HepG2 (cell line): ENCODE results near the gene ATOH8. TPM values are rescaled to one million over a fixed set of nuclear protein-coding genes. Genes with fewer than 3 reads are reported as not detected.

Source experiments
- ATAC-seq: fragments of 200-7000 bp; cut with Tn5 transposase; 3 replicates; pipeline ENCODE4 v1.9.1; 2020; ENCODE audit warnings: mild to moderate bottlenecking, moderate library complexity
- BruUV-seq: library from RNA; stranded (reverse); fragments of 400-500 nt; replicated peaks from 2 replicates; lab custom pipeline; 2021; lab: Mats Ljungman, UMichigan
- CTCF ChIA-PET: fragments of 300-600 bp; formaldehyde crosslinking; extraction: SDS; loops from one replicate; lab custom pipeline; 2021; ENCODE audit warnings: low total read pairs, inconsistent platforms, low intra/inter-chr PET ratio; lab: Yijun Ruan, JAX
- POLR2A ChIA-PET: fragments of 350-600 bp; sonication (Branson Sonifier 250); formaldehyde crosslinking; loops from one replicate; lab custom pipeline; 2020; ENCODE audit warnings: antibody characterized with exemption, inconsistent platforms; lab: Yijun Ruan, JAX
- DNase-seq: peaks from one replicate; pipeline ENCODE4 v3.0.0-alpha.2; 2015; ENCODE audit warnings: low spot score
- FAIRE-seq: peaks from 3 replicates; lab custom pipeline; 2011; peaks lifted over from hg19 to GRCh38; lab: Jason Lieb, UNC
- H2AFZ ChIP-seq: one replicate; pipeline ENCODE4 v1.6.1; 2011; ENCODE audit warnings: low read length, inconsistent platforms
- H3K27ac ChIP-seq: fragments of 300-600 bp; 3 replicates; pipeline ENCODE4 v1.8.0; 2011; ENCODE audit warnings: mixed run types, mild to moderate bottlenecking, mixed read lengths, low read length, inconsistent platforms; ENCODE audit not compliant: insufficient read depth; ENCODE audit errors: extremely low read length
- H3K27me3 ChIP-seq, 2 experiments: fragments of 200-600 bp in 1 of 2; 2 replicates in 1 of 2; 3 replicates in 1 of 2; pipeline versions ENCODE4 v1.6.0 to v1.8.0; 2011; ENCODE audit warnings: low read length in 2 of 2, mild to moderate bottlenecking in 2 of 2, moderate library complexity in 2 of 2, inconsistent platforms in 1 of 2; ENCODE audit not compliant: insufficient read depth in 2 of 2, control insufficient read depth in 1 of 2
- H3K36me3 ChIP-seq, 2 experiments: fragments of 200-600 bp in 1 of 2; replicated peaks in 1 of 2; 2 replicates in 1 of 2; 3 replicates in 1 of 2; pipeline versions ENCODE4 v1.5.1 to v1.8.0; 2011; ENCODE audit warnings: low read length in 2 of 2, inconsistent platforms in 1 of 2; ENCODE audit not compliant: insufficient read depth in 2 of 2, control insufficient read depth in 1 of 2
- H3K4me1 ChIP-seq: 2 replicates; pipeline ENCODE4 v1.5.1; 2012; ENCODE audit warnings: low read length, inconsistent platforms; ENCODE audit not compliant: insufficient read depth
- H3K4me2 ChIP-seq: 2 replicates; pipeline ENCODE4 v1.6.0; 2011; ENCODE audit warnings: low read depth, low read length, inconsistent platforms
- H3K4me3 ChIP-seq, 3 experiments: fragments of 200-600 bp in 1 of 3; sonication (generic), shearing (Covaris generic) in 1 of 3; replicated peaks in 1 of 3; 2 replicates each; pipeline ENCODE4 v1.5.1; 2011 to 2016; ENCODE audit warnings: low read length in 3 of 3, inconsistent platforms in 2 of 3, low read depth in 2 of 3, mild to moderate bottlenecking in 2 of 3, control low read depth in 1 of 3, mixed read lengths in 1 of 3; ENCODE audit not compliant: insufficient read depth in 1 of 3
- H3K79me2 ChIP-seq: one replicate; pipeline ENCODE4 v1.6.1; 2011; ENCODE audit warnings: low read length, inconsistent platforms; ENCODE audit not compliant: insufficient read depth
- H3K9ac ChIP-seq: 2 replicates; pipeline ENCODE4 v1.6.0; 2011; ENCODE audit warnings: mild to moderate bottlenecking, low read depth, low read length, inconsistent platforms; ENCODE audit not compliant: insufficient read depth
- H3K9me3 ChIP-seq: 2 replicates; pipeline ENCODE4 v1.5.1; 2012; ENCODE audit warnings: mild to moderate bottlenecking, low read length
- H4K20me1 ChIP-seq: 2 replicates; pipeline ENCODE4 v1.6.0; 2011; ENCODE audit warnings: inconsistent platforms, mild to moderate bottlenecking, low read length, moderate library complexity; ENCODE audit not compliant: insufficient read depth
- CHD4 ChIP-seq: fragments of 200-600 bp; sonication (generic); IDR thresholded peaks from 2 replicates; pipeline ENCODE4 v1.7.0; 2017; ENCODE audit warnings: mild to moderate bottlenecking, low read length, borderline replicate concordance
- FOXP1 ChIP-seq, 2 experiments: fragments of 450-650 bp in 1 of 2; IDR thresholded peaks; 2 replicates each; pipeline ENCODE4 v1.6.1; 2017 to 2018; ENCODE audit warnings: antibody characterized with exemption in 1 of 2
- GTF2F1 ChIP-seq: fragments of 150-350 bp; IDR thresholded peaks from 2 replicates; pipeline ENCODE4 v1.6.1; 2014; ENCODE audit warnings: low read length
- HMG20A ChIP-seq: IDR thresholded peaks from 2 replicates; pipeline ENCODE4 v1.6.1; 2016; ENCODE audit warnings: borderline replicate concordance
- JDP2 ChIP-seq: sonication (generic); formaldehyde crosslinking; IDR thresholded peaks from 2 replicates; pipeline ENCODE4 v1.8.1; 2022; ENCODE audit warnings: missing genetic modification reagents, borderline replicate concordance
- MED13 ChIP-seq: sonication (generic); formaldehyde crosslinking; IDR thresholded peaks from 2 replicates; pipeline ENCODE4 v1.5.0; 2020; ENCODE audit warnings: missing genetic modification reagents
- NR2C2 ChIP-seq: sonication (generic); formaldehyde crosslinking; IDR thresholded peaks from 2 replicates; pipeline ENCODE4 v1.4.0; 2020; ENCODE audit warnings: missing genetic modification reagents, mild to moderate bottlenecking, moderate library complexity, borderline replicate concordance
- SNRNP70 ChIP-seq: fragments of 200-400 bp; formaldehyde crosslinking; IDR thresholded peaks from 2 replicates; pipeline ENCODE4 v1.6.1; 2017; ENCODE audit warnings: mild to moderate bottlenecking, low read depth, low read length, moderate library complexity
- U2AF1 ChIP-seq: fragments of 200-400 bp; formaldehyde crosslinking; optimal IDR thresholded peaks from 2 replicates; pipeline ENCODE3; 2017; ENCODE audit warnings: mild to moderate bottlenecking, low read depth, low read length
- ZFP37 ChIP-seq: sonication (generic); formaldehyde crosslinking; IDR thresholded peaks from 2 replicates; pipeline ENCODE4 v1.4.0; 2020; ENCODE audit warnings: missing genetic modification reagents, borderline replicate concordance
- ZNF337 ChIP-seq: sonication (generic); formaldehyde crosslinking; IDR thresholded peaks from 2 replicates; pipeline ENCODE4 v1.5.1; 2020; ENCODE audit warnings: missing genetic modification reagents, low read depth, mild to moderate bottlenecking, borderline replicate concordance
- ZNF496 ChIP-seq: sonication (generic); formaldehyde crosslinking; IDR thresholded peaks from 2 replicates; pipeline ENCODE4 v1.8.1; 2023; ENCODE audit warnings: mild to moderate bottlenecking, moderate library complexity, missing genetic modification reagents; ENCODE audit not compliant: insufficient replicate concordance
- ZNF567 ChIP-seq: sonication (generic); formaldehyde crosslinking; IDR thresholded peaks from 2 replicates; pipeline ENCODE4 v1.8.1; 2023; ENCODE audit warnings: mild to moderate bottlenecking, missing genetic modification reagents, borderline replicate concordance
- ZNF569 ChIP-seq: sonication (generic); formaldehyde crosslinking; IDR thresholded peaks from 2 replicates; pipeline ENCODE4 v1.5.0; 2020; ENCODE audit warnings: mild to moderate bottlenecking, missing genetic modification reagents, moderate library complexity, borderline replicate concordance
- WGBS: methylation state at CpG from one replicate; pipeline ENCODE4 v1.1.6; 2017; ENCODE audit warnings: low lambda C conversion rate; 5-methylcytosine and 5-hydroxymethylcytosine counted together
- in situ Hi-C: cut with HindIII; loops from 2 replicates; pipeline ENCODE4 v1.10.0; 2017; ENCODE audit warnings: low pct_unique_long_range_greater_than_20kb; ENCODE audit not compliant: extremely low pct_ligation_motif_present
- intact Hi-C: fragments of 100-400 bp; cut with micrococcal nuclease; formaldehyde crosslinking; loops from one replicate; pipeline ENCODE4 v1.10.0; 2022; ENCODE audit not compliant: unreplicated experiment
- polyA plus RNA-seq, 8 experiments: library from polyadenylated mRNA; depleted of rRNA in 3 of 8; stranded (reverse) in 7 of 8; unstranded in 1 of 8; fragments of >200 nt; fragmentation: Illumina TruSeq in 4 of 8; extraction: Trizol in 4 of 8; gene quantifications; 2 replicates each; pipeline versions ENCODE4 v1.2.1 to v1.2.3, GENCODE V29; 2011 to 2016; ENCODE audit warnings: low read depth in 4 of 8, missing spikeins in 1 of 8, mixed read lengths in 1 of 8; ENCODE audit not compliant: insufficient read depth in 1 of 8
- total RNA-seq, 5 experiments: library from RNA; depleted of rRNA; stranded (reverse); fragments of >200 nt; fragmentation: Illumina TruSeq; extraction: Trizol; gene quantifications; 2 replicates each; pipeline ENCODE4 v1.2.3, GENCODE V29; 2016; ENCODE audit warnings: low read depth in 1 of 5
- TF ChIP-seq, protein P1 (sequence below): conservative IDR thresholded peaks from 2 replicates; pipeline ENCODE4 v1.6.1; 2018; ENCODE audit warnings: missing genetic modification reagents
- TF ChIP-seq, protein P2 (sequence below): sonication (generic); formaldehyde crosslinking; IDR thresholded peaks from 2 replicates; pipeline ENCODE4 v1.4.0; 2020; ENCODE audit warnings: mild to moderate bottlenecking, missing genetic modification reagents
- TF ChIP-seq, protein P3 (sequence below): sonication (generic); formaldehyde crosslinking; IDR thresholded peaks from 2 replicates; pipeline ENCODE4 v1.5.0; 2020; ENCODE audit warnings: mild to moderate bottlenecking, missing genetic modification reagents

The ATOH8 gene
- total and polyA plus RNA-seq, 2 of the 13 experiments (the other 11 are each of a cell fraction or from before 2014, with no cell fraction given) = 0.13 to 0.61 TPM

DNA sequence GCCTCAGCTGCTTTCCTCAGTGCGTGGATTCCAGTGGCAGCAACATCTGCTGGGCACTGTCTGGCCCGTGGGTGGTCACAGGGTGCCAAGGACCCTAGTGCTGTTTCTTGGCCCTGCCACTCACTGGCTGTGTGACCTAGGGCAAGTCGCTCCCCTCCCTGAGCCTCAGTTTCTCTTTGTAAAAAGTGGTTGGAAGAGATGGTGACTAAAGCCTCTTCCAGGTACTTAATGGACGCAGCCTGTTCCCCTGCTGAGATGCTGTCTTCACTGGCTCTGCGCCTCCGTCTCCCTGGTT is 42.2 kb downstream of the ATOH8 start:
- no peak overlapping the region for H3K27ac ChIP-seq
- H3K4me2 ChIP-seq = no peak overlapping the region
- in situ Hi-C loops = no loop called here
- H3K9ac ChIP-seq = no peak overlapping the region
- H4K20me1 ChIP-seq = no peaks in the 10 kb centered on the region
- ChIA-PET CTCF (interaction anchor here (0.8 kb wide), 1 partner anchor 46 kb away, joined by 3 read pairs; no protein-coding TSS in a partner anchor), POLR2A (interaction anchor here (2.0 kb wide), 1 partner anchor 24 kb away, joined by 9 read pairs; no protein-coding TSS in a partner anchor)
- H3K27me3 ChIP-seq = no peaks in the 10 kb centered on the region; a peak in 1 of 5 replicates
- no peaks in the 10 kb centered on the region for H3K79me2 ChIP-seq
- FAIRE-seq (no peak), ATAC-seq (no peak), DNase-seq (no peak)
- no peaks in the 10 kb centered on the region for H3K36me3 ChIP-seq
- TF ChIP-seq HMG20A (CRISPR knock-in tag) = no peak
- TF ChIP-seq, protein P1, sequence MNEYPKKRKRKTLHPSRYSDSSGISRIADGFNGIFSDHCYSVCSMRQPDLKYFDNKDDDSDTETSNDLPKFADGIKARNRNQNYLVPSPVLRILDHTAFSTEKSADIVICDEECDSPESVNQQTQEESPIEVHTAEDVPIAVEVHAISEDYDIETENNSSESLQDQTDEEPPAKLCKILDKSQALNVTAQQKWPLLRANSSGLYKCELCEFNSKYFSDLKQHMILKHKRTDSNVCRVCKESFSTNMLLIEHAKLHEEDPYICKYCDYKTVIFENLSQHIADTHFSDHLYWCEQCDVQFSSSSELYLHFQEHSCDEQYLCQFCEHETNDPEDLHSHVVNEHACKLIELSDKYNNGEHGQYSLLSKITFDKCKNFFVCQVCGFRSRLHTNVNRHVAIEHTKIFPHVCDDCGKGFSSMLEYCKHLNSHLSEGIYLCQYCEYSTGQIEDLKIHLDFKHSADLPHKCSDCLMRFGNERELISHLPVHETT = no peak
- TF ChIP-seq ZNF496 (CRISPR knock-in tag) = no peak
- no peak for TF ChIP-seq FOXP1 (IDR thresholded peaks at IDR 0.05)
- no peak for TF ChIP-seq FOXP1 (CRISPR knock-in tag; IDR thresholded peaks at IDR 0.05)
- TF ChIP-seq SNRNP70 = no peak
- TF ChIP-seq, protein P2, sequence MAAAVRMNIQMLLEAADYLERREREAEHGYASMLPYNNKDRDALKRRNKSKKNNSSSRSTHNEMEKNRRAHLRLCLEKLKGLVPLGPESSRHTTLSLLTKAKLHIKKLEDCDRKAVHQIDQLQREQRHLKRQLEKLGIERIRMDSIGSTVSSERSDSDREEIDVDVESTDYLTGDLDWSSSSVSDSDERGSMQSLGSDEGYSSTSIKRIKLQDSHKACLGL (CRISPR knock-in tag) = no peak
- no peak for TF ChIP-seq NR2C2
- no peak for TF ChIP-seq ZFP37 (CRISPR knock-in tag)
- TF ChIP-seq JDP2 (CRISPR knock-in tag) = no peak
- no peak for TF ChIP-seq ZNF567
- no peak for TF ChIP-seq GTF2F1
- no peak for TF ChIP-seq CHD4
- no peak for TF ChIP-seq MED13 (CRISPR knock-in tag)
- TF ChIP-seq, protein P3, sequence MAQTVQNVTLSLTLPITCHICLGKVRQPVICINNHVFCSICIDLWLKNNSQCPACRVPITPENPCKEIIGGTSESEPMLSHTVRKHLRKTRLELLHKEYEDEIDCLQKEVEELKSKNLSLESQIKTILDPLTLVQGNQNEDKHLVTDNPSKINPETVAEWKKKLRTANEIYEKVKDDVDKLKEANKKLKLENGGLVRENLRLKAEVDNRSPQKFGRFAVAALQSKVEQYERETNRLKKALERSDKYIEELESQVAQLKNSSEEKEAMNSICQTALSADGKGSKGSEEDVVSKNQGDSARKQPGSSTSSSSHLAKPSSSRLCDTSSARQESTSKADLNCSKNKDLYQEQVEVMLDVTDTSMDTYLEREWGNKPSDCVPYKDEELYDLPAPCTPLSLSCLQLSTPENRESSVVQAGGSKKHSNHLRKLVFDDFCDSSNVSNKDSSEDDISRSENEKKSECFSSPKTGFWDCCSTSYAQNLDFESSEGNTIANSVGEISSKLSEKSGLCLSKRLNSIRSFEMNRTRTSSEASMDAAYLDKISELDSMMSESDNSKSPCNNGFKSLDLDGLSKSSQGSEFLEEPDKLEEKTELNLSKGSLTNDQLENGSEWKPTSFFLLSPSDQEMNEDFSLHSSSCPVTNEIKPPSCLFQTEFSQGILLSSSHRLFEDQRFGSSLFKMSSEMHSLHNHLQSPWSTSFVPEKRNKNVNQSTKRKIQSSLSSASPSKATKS = no peak
- TF ChIP-seq ZNF569 (CRISPR knock-in tag) = no peak
- TF ChIP-seq U2AF1 = no peak
- TF ChIP-seq ZNF337 (CRISPR knock-in tag) = no peak
- intact Hi-C loops = no loop called here
- H2AFZ ChIP-seq = no peak overlapping the region
- no TSS peak for BruUV-seq
- H3K4me1 ChIP-seq = peaks cover 65% of the 10 kb centered on the region
- H3K4me3 ChIP-seq = no peak overlapping the region
- H3K9me3 ChIP-seq = no peaks in the 10 kb centered on the region
- 76% methylated on average over 6 of the region's 6 CpGs for WGBS
